Sciatic nerve (tissue), 1 donor: ENCODE data around the gene RGMB. TPM values are rescaled to one million over a fixed set of nuclear protein-coding genes. Genes with fewer than 3 reads are reported as not detected.

Source experiments
- total RNA-seq: library from RNA; stranded (reverse); fragmentation: NEBNext Ultra II Directional; extraction: Animal tissue kit (Norgen Biotek cat#: 25700); gene quantifications from one replicate; pipeline ENCODE4 v1.2.1, GENCODE V29; 2021
- donor health status: DM: no; HTN: no; CAD: no.

Gene RGMB
- total RNA-seq, 1 donor from 2014 or later: 20.2 TPM

Other genes with a start within 250 kb of the RGMB start
- gene CHD1, start 155.3 kb downstream of the RGMB start, total RNA-seq: 58.0 TPM